Caco-2 (cell line): Measurements from ENCODE around the gene LTBP2. TPM values are rescaled to one million over a fixed set of nuclear protein-coding genes. Genes with fewer than 3 reads are reported as not detected.

Source experiments
- BruUV-seq: library from RNA; stranded (reverse); fragments of 400-500 nt; replicated peaks from 2 replicates; lab custom pipeline; 2021; lab: Mats Ljungman, UMichigan
- CTCF ChIA-PET: fragments of 300-600 bp; sonication (Branson Sonifier 250); formaldehyde crosslinking; loops from one replicate; lab custom pipeline; 2022; ENCODE audit warnings: antibody characterized with exemption; lab: Charles Lee
- POLR2A ChIA-PET: fragments of 300-600 bp; sonication (Branson Sonifier 250); formaldehyde crosslinking; loops from one replicate; lab custom pipeline; 2022; ENCODE audit warnings: antibody characterized with exemption; lab: Charles Lee
- DNase-seq, 2 experiments: peaks; one replicate each; pipeline versions ENCODE4 v3.0.0 to v3.0.0-alpha.2; 2020 to 2022
- H3K27me3 ChIP-seq: replicated peaks from 2 replicates; pipeline ENCODE4 v1.6.0; 2011; ENCODE audit warnings: low read length; ENCODE audit not compliant: control insufficient read depth, insufficient read depth
- H3K36me3 ChIP-seq: 2 replicates; pipeline ENCODE4 v1.5.1; 2011; ENCODE audit warnings: low read length; ENCODE audit not compliant: control insufficient read depth, insufficient read depth
- H3K4me1 ChIP-seq: fragments of 250-450 bp; sonication (Bioruptor Pico); 2 replicates; pipeline ENCODE4 v1.5.1; 2020; ENCODE audit warnings: mild to moderate bottlenecking
- H3K4me3 ChIP-seq: 2 replicates; pipeline ENCODE4 v1.5.1; 2011; ENCODE audit warnings: low read depth, mild to moderate bottlenecking, control low read depth, low read length
- H3K9me3 ChIP-seq: fragments of 250-450 bp; sonication (Bioruptor Pico); 2 replicates; pipeline ENCODE4 v1.5.1; 2020; ENCODE audit warnings: mild to moderate bottlenecking, moderate library complexity
- H3K27ac Mint-ChIP-seq: one replicate; pipeline ENCODE4 v1.8.0; 2022; ENCODE audit warnings: mixed read lengths; ENCODE audit not compliant: unreplicated experiment
- H3K27me3 Mint-ChIP-seq: one replicate; pipeline ENCODE4 v1.8.0; 2022; ENCODE audit warnings: mixed read lengths; ENCODE audit not compliant: insufficient read depth, unreplicated experiment
- H3K36me3 Mint-ChIP-seq: one replicate; pipeline ENCODE4 v1.8.0; 2022; ENCODE audit warnings: mild to moderate bottlenecking, mixed read lengths; ENCODE audit not compliant: insufficient read depth, unreplicated experiment
- H3K4me1 Mint-ChIP-seq: one replicate; pipeline ENCODE4 v1.8.0; 2022; ENCODE audit warnings: low read depth, mixed read lengths; ENCODE audit not compliant: unreplicated experiment
- H3K4me3 Mint-ChIP-seq: one replicate; pipeline ENCODE4 v1.8.0; 2022; ENCODE audit warnings: mild to moderate bottlenecking, moderate library complexity, mixed read lengths; ENCODE audit not compliant: unreplicated experiment
- H3K9me3 Mint-ChIP-seq: one replicate; pipeline ENCODE4 v1.8.0; 2022; ENCODE audit warnings: mixed read lengths; ENCODE audit not compliant: unreplicated experiment
- intact Hi-C: fragments of 100-400 bp; cut with micrococcal nuclease; formaldehyde crosslinking; loops from one replicate; pipeline ENCODE4 v1.10.0; 2022; ENCODE audit not compliant: unreplicated experiment
- total RNA-seq: library from RNA; stranded (reverse); gene quantifications from 2 replicates; pipeline ENCODE4 v1.2.3, GENCODE V29; 2022
- TF ChIP-seq, protein P1 (sequence below), 2 experiments: fragments of 200-600 bp in 1 of 2; IDR thresholded peaks; 1 replicate in 1 of 2; 2 replicates in 1 of 2; pipeline versions ENCODE4 v1.5.1 to v1.8.0; 2011 to 2022; ENCODE audit warnings: antibody characterized with exemption in 1 of 2, control low read depth in 1 of 2, inconsistent platforms in 1 of 2, low read depth in 1 of 2, low read length in 1 of 2, mild to moderate bottlenecking in 1 of 2, moderate library complexity in 1 of 2; ENCODE audit not compliant: insufficient read depth in 1 of 2, severe bottlenecking in 1 of 2, unreplicated experiment in 1 of 2

LTBP2 gene
- total RNA-seq, 1 experiment from 2014 or later: 0.86 TPM

- H3K4me3 Mint-ChIP-seq: no peak overlapping the region
- no peak overlapping the region for H3K4me3 ChIP-seq
- POLR2A ChIA-PET: interaction anchor here (0.6 kb wide), 1 partner anchor 20 kb away, joined by 3 read pairs; no protein-coding TSS in a partner anchor
Observed at GRCh38 chr14:74618078-74618952, 6.3 kb upstream of the LTBP2 start.

GRCh38 chr14:74616996-74617700 lies 5.1 kb upstream of the LTBP2 start:
- Histone ChIP-seq H3K9me3 (no peaks in the 10 kb centered on the region), H3K4me1 (peaks cover 28% of the 10 kb centered on the region), H3K4me3 (no peak overlapping the region), H3K27me3 (no peaks in the 10 kb centered on the region), H3K36me3 (no peaks in the 10 kb centered on the region)
- peaks cover 5% of the 10 kb centered on the region for H3K36me3 Mint-ChIP-seq
- peaks cover 16% of the 10 kb centered on the region for H3K4me1 Mint-ChIP-seq
- BruUV-seq: no TSS peak
- peaks cover 7% of the 10 kb centered on the region for H3K27me3 Mint-ChIP-seq
- intact Hi-C loops: no loop called here
- H3K27ac Mint-ChIP-seq: no peak overlapping the region
- TF ChIP-seq, protein P1, sequence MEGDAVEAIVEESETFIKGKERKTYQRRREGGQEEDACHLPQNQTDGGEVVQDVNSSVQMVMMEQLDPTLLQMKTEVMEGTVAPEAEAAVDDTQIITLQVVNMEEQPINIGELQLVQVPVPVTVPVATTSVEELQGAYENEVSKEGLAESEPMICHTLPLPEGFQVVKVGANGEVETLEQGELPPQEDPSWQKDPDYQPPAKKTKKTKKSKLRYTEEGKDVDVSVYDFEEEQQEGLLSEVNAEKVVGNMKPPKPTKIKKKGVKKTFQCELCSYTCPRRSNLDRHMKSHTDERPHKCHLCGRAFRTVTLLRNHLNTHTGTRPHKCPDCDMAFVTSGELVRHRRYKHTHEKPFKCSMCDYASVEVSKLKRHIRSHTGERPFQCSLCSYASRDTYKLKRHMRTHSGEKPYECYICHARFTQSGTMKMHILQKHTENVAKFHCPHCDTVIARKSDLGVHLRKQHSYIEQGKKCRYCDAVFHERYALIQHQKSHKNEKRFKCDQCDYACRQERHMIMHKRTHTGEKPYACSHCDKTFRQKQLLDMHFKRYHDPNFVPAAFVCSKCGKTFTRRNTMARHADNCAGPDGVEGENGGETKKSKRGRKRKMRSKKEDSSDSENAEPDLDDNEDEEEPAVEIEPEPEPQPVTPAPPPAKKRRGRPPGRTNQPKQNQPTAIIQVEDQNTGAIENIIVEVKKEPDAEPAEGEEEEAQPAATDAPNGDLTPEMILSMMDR (IDR thresholded peaks at IDR 0.05; ENCODE audit: insufficient read depth in 1 of 2, low read depth in 1 of 2, low read length in 1 of 2, severe bottlenecking in 1 of 2, unreplicated experiment in 1 of 2): no peak
- no peak overlapping the region for H3K4me3 Mint-ChIP-seq
- POLR2A ChIA-PET: interaction anchor here (0.6 kb wide), 1 partner anchor 677 kb away, joined by 3 read pairs; no protein-coding TSS in a partner anchor
- CTCF ChIA-PET: interaction anchor here (1.0 to 4.6 kb wide), 3 partner anchors 8 to 44 kb away, joined by 3 to 23 read pairs (median 3); no protein-coding TSS in a partner anchor
- DNase-seq: no peak
- no peaks in the 10 kb centered on the region for H3K9me3 Mint-ChIP-seq

More at GRCh38 chr14:74618078-74618952, 6.3 kb upstream of the LTBP2 start:
- Mint-ChIP-seq H3K9me3 (no peaks in the 10 kb centered on the region), H3K4me1 (peaks cover 16% of the 10 kb centered on the region), H3K36me3 (peaks cover 5% of the 10 kb centered on the region), H3K27ac (no peak overlapping the region), H3K27me3 (peaks cover 7% of the 10 kb centered on the region)
- no peak for DNase-seq
- H3K36me3 ChIP-seq: no peaks in the 10 kb centered on the region
- intact Hi-C loops: no loop called here
- CTCF ChIA-PET: interaction anchor here (1.1 to 4.6 kb wide), 3 partner anchors 9 to 45 kb away, joined by 3 to 23 read pairs (median 3); no protein-coding TSS in a partner anchor
- BruUV-seq: no TSS peak
- peaks cover 28% of the 10 kb centered on the region for H3K4me1 ChIP-seq
- no peaks in the 10 kb centered on the region for H3K27me3 ChIP-seq
- H3K9me3 ChIP-seq: no peaks in the 10 kb centered on the region
- TF ChIP-seq, protein P1 (IDR thresholded peaks at IDR 0.05; ENCODE audit: insufficient read depth in 1 of 2, low read depth in 1 of 2, low read length in 1 of 2, severe bottlenecking in 1 of 2, unreplicated experiment in 1 of 2): no peak

DNA sequence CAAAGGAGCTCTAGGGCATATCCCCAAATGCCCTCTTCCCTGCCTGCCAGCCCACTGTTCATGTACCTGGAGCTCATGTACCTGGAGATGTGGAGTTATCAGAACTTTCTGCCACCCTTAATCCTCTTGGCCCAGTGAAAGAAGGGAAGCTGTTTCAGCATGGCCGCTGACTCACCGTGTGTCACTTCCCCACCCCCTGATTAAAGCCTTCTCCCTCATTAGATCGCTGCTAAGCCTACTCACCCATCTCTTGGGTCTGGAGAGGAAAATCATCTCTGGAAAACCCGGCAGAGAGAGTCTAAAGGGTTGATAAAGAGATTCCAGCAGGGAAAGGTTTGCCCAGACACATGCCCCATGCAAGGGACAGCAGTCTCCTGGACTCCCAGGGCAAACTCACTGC lies 4.5 kb upstream of the LTBP2 start:
- Histone ChIP-seq H3K27me3 (no peaks in the 10 kb centered on the region), H3K4me1 (peaks cover 28% of the 10 kb centered on the region), H3K36me3 (no peaks in the 10 kb centered on the region), H3K4me3 (no peak overlapping the region), H3K9me3 (no peaks in the 10 kb centered on the region)
- Mint-ChIP-seq H3K27ac (no peak overlapping the region), H3K4me1 (peaks cover 14% of the 10 kb centered on the region), H3K27me3 (peaks cover 7% of the 10 kb centered on the region), H3K36me3 (peaks cover 5% of the 10 kb centered on the region), H3K4me3 (no peak overlapping the region), H3K9me3 (no peaks in the 10 kb centered on the region)
- DNase-seq: no peak
- BruUV-seq: no TSS peak
- intact Hi-C loops: no loop called here
- TF ChIP-seq, protein P1 (IDR thresholded peaks at IDR 0.05; ENCODE audit: insufficient read depth in 1 of 2, low read depth in 1 of 2, low read length in 1 of 2, severe bottlenecking in 1 of 2, unreplicated experiment in 1 of 2): no peak
- ChIA-PET CTCF (interaction anchor here (1.0 to 4.6 kb wide), 2 partner anchors 7 to 17 kb away, joined by 3 to 23 read pairs; no protein-coding TSS in a partner anchor), POLR2A (no interaction called here)
